HK-2 (cell line): ENCODE measurements around the gene BCAR3.

Source experiments
- DNase-seq: peaks from one replicate; pipeline ENCODE4 v3.0.0-alpha.2; 2018; ENCODE audit not compliant: unreplicated experiment

Gene BCAR3

GRCh38 chr1:93549131-93549530 is 132.5 kb downstream of the BCAR3 start:
- DNase-seq, result no peak

GRCh38 chr1:93546162-93546863 is 135.3 kb downstream of the BCAR3 start:
- no peak for DNase-seq

GRCh38 chr1:93542398-93542797 is 139.2 kb downstream of the BCAR3 start:
- DNase-seq, result no peak

GRCh38 chr1:93541045-93541444 is 140.6 kb downstream of the BCAR3 start:
- DNase-seq, result no peak

- DNase-seq, result no peak
Observed at GRCh38 chr1:93537924-93538323, 143.7 kb downstream of the BCAR3 start.

GRCh38 chr1:93537396-93537795 is 144.2 kb downstream of the BCAR3 start:
- no peak for DNase-seq

GRCh38 chr1:93533677-93534076 is 148.0 kb downstream of the BCAR3 start:
- DNase-seq, result no peak

- no peak for DNase-seq
Observed at GRCh38 chr1:93532780-93533378, 148.8 kb downstream of the BCAR3 start.

- DNase-seq, result no peak
Observed at GRCh38 chr1:93531193-93531592, 150.4 kb downstream of the BCAR3 start.

- DNase-seq, result no peak
Observed at GRCh38 chr1:93528412-93528811, 153.2 kb downstream of the BCAR3 start.

GRCh38 chr1:93526431-93526830 is 155.2 kb downstream of the BCAR3 start:
- no peak for DNase-seq

GRCh38 chr1:93525431-93525830 is 156.2 kb downstream of the BCAR3 start:
- no peak for DNase-seq

GRCh38 chr1:93522721-93523120 is 158.9 kb downstream of the BCAR3 start:
- DNase-seq, result no peak

GRCh38 chr1:93521618-93522017 is 160.0 kb downstream of the BCAR3 start:
- DNase-seq, result no peak

- no peak for DNase-seq
Observed at GRCh38 chr1:93519199-93519829, 162.3 kb downstream of the BCAR3 start.

GRCh38 chr1:93518516-93518915 is 163.1 kb downstream of the BCAR3 start:
- DNase-seq, result no peak

GRCh38 chr1:93516164-93516563 is 165.5 kb downstream of the BCAR3 start:
- DNase-seq, result no peak
